KBM-7 (cell line): Measurements from ENCODE around the gene ZNF41.
"Not testable (repeated sequence)": the region's sequence is repeated elsewhere in the genome, so short reads cannot be mapped to it uniquely, and the experiment has no call there.

Experiments used
- DNase-seq: peaks from one replicate; pipeline ENCODE4 v3.0.0-alpha.2; 2015
- in situ Hi-C: fragments of 300-500 bp; cut with MboI; formaldehyde crosslinking; loops from 2 replicates; pipeline ENCODE4 v1.14.3; 2020; ENCODE audit warnings: low sequenced_read_pairs, low pct_unique_long_range_greater_than_20kb, mixed read lengths

The ZNF41 gene

DNA sequence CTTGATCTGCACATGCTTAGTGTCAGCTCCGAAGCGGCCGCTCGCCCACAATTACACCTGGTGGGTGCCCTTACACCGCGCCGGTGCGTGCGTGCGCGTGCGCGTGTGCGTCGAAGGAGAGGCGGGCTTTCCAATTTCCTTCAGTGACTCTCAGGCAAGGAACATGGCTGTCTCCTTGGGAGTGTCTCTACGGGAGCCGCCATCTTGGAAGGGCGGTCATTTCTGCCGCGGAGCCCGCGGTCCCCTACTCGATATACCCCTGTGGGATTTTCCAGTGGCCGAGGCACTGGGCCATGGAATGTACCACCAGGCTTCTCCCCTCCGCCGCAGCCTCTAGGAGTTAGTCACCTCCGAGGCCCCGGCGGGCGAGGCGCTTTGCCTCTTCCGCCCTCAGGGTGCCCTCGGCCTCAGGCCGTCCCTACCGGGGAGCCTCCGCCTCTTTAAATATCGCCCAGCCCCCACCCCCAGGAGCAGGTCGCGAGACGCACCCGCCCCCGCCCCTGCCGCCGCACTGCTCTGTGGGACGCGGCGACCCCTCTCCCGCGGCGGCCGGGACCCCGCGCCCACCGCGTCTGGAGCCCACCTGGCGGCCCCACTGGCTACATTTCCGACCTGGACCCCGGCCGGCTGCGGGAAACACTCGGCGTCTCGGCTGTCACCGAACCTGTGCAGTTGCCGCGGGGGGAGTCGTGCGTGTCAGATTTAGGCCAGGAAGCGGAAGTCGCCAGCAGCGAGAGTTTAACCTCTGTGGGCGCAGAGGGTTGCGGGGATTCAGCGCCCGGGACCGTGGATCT lies at the start of gene ZNF41:
ZNF41 (minus strand) TSS at position 711 of the 794 bp plus-strand sequence. CDS start 15,741 bp downstream, outside the sequence.
- in situ Hi-C loops, result no loop called here
- DNase-seq, result peak; percentile 94

DNA sequence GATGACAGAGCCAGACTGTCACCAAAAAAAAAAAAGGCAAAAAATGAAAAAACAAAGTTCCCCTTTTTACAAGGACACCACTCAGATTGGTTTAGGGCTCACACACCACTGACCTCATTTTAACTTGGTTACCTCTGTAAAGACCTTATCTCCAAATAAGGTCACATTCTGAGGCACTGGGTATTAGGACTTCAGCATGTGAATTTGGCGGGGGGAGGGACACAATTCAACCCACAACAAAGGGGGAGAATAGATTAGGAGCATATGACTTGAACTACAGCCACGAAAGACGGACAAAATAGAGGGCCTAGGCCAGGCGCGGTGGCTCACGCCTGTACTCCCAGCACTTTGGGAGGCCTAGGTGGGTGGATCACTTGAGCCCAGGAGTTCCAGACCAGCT lies 47.0 kb upstream of the ZNF41 start:
- DNase-seq, result peak; percentile 86
- in situ Hi-C loops, result no loop called here

DNA sequence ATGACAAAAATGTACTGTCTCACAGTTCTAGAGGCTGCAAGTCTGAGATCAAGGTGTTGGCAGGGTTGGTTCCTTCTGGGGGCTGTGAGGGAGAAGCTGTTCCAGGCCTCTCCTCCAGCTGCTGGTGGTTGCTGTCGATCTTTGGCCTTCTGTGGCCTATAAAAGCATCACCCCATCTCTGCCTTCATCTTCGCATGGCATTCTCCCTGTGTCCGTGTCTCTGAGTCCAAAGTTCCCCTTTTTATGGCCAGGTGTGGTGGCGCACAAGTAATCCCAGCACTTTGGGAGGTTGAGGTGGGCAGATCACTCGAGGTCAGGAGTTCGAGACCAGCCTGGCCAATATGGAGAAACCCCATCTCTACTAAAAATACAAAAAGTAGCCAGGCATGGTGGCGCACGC lies 46.5 kb upstream of the ZNF41 start:
- in situ Hi-C loops, result no loop called here

DNA sequence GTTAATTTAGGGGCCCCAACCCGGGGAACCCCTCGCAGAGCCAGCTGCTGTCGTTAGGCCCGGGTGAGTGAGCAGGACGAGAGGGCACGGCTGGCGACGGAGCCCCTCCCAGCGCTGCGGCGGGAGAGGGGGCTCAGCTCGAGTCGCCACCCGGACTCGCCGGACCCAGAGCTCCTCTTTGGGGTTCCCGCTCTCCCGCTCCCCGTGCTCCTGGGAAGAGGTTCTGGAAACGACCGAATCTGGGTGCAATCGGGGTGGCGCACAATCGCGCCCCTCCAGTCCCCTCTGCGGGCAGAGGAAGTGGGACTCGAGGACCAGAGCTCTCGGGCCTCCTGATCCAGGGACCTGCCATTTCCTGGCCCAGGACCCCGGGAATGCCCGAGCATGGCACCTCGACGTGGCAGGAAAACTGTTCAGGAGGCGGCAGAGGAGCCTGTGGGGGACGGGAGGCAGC lies 40.7 kb upstream of the ZNF41 start:
- in situ Hi-C loops, result no loop called here
- DNase-seq, result no peak

More for the DNA sequence above, 46.5 kb upstream of the ZNF41 start:
- DNase-seq, result no peak

DNA sequence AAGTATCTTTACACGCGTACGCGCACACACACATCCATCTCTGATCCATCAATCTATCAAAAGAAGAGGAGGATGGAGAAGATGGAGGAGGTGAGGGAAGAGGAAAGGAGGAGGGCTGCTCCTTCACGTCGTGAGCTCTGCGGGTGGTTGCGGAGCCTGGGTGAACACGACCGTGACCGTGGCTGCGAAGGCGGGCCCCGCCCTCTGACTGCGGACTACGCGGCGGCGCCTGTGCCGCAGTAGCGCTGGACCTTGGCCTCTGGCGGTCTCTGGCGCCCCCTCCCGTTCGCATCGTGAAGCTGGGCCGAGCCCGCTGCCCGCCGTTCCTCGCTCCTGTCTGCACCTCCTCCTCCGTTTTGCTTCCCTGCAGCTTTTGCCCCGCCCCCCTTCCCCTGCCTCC lies 40.3 kb upstream of the ZNF41 start:
- in situ Hi-C loops, result no loop called here
- DNase-seq, result peak; percentile 93

DNA sequence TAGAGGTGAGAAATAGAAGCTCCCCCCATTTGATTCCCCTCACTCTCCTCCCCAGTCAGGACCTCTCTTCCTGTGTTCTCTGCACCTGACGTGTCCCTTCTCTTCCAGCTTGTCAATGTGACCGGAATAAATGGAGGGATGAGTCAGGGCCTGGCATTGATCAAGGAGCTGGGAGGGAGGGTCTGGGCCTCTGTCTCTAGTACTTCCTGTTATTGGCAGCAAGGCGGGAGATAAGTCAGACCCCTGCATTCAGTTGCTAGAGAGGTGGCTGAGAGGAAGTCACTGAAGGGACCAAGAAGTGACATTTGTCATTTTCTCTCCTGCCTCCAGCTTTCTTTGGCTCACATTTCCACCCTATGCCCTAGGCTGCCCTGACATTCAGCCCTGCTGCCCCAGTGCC lies 35.1 kb upstream of the ZNF41 start:
- DNase-seq, result peak; percentile 57
- in situ Hi-C loops, result no loop called here

DNA sequence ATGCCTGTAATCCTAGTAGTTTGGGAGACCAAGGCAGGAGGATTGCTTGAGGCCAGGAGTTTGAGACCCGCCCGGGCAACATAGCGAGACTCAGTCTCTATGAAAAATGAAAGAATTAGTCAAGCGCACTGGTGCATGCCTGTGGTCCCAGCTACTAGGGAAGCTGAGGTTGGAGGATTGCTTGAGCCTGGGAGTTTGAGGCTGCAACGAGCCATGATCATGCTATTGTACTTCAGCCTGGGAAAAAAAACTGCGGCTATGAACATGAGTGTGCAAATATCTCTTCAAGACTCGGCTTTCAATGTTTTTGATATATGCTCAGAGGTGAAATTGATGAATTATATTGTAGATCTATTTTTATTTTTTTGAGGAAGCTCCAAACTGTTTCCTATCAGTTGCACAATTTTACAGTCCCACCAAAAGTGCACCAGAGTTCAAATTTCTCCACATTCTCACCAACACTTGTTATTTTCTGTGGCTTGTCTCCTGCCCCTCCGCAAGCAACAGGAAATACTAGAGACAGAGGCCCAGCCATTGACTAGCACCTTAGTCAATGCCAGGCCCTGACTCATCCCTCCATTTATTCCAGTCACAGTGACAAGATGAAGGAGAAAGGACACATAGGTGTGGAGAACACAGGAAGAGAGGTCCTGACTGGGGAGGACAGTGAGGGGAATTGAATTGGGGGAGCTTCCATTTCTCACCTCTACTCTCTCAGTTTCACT lies 33.1 kb upstream of the ZNF41 start:
- in situ Hi-C loops, result no loop called here
- peak; percentile 56 for DNase-seq

DNA sequence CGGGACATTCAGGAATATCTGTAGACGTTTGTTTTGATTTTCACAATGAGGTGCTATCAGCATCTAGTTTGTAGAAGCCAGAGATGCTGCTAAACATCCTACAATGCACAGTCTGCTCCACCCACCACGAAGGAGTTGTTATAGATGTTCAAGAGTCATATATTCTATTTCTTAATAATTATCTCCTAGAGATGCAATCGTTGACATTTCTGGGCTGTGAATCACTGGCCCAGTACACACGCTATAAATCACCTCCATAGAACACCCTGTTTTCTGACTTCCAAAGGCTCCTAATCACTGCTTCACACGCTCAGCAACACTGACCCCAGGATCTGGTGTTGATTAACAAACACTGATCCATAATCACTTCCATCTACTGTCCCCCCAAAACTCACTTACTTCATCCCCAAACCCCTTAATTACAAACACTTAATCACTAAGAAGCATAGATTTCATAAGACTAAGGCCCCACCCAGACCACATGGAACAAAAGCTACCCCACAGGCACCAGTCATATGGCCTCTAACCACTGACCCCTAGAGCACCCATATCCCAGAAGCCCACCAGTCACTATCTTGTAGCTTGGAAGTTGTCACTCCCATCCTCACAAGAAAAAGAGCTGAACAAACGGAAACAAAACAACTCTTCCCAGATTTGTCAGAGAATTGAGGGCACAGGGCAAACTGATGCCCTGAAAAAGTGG lies 31.7 kb upstream of the ZNF41 start:
- no peak for DNase-seq
- in situ Hi-C loops, result no loop called here

DNA sequence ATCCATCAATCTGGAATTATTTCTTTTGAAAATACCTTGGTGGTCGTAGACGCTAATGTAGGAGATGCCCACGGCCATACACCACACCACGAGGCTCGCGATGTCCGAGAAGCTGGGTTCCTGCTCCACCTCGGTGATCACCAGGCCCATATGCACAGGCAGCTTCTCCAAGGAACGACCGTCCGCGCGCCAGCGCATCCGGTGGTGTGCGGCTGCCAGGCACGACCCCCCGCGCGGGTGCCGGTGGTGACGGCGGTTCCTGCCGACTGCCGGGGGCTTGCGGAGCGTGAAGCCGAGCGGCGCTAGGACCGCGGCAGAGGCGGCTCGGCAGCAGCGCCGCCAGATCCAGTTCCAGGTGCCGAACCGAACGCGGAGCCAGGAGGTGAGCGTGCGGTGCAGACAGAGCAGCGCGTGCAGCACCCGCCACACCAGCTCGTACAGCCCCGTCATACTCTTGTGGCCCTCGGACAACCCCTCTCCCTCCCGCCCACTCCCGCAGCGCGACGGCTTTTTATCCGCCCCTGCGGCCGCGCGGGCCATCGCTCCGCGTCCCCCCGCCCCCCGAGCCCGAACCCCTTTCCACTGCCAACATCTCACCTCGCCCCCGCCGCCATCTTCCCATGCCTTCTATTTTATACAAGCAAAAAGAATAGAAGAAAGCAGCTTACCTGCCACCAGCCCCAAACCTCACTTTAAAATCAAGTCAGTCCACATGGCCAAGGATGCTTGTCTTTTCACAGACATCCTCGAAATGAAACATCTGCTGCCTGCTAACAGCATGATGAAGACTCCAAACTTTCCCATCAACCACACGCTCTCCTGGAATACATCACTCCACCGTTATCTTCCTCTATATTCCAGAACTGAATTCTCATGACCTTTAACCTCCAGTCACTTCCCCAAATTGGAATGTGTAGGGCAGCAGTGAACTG lies 30.3 kb upstream of the ZNF41 start:
- DNase-seq, in situ Hi-C loops: not testable (repeated sequence)

DNA sequence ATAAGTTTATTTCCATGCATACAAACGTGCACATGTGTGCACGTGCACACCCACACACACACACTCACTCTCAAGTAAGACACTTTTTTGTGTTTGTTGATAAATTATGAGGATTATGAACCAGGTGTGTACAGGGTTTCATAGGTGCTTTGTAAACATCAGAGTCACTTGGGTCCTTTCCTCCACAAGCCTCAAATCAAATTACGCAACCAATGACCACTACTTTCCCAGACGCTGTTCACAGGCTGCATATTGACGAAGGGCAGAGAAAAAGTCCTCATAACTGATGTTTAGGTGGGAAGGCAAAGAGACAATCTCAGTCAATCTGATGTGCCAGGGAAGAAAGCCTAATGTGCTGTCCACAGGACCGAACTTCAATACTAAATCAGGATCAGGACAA lies 29.4 kb upstream of the ZNF41 start:
- peak; percentile 46 for DNase-seq
- in situ Hi-C loops, result not testable (repeated sequence)

DNA sequence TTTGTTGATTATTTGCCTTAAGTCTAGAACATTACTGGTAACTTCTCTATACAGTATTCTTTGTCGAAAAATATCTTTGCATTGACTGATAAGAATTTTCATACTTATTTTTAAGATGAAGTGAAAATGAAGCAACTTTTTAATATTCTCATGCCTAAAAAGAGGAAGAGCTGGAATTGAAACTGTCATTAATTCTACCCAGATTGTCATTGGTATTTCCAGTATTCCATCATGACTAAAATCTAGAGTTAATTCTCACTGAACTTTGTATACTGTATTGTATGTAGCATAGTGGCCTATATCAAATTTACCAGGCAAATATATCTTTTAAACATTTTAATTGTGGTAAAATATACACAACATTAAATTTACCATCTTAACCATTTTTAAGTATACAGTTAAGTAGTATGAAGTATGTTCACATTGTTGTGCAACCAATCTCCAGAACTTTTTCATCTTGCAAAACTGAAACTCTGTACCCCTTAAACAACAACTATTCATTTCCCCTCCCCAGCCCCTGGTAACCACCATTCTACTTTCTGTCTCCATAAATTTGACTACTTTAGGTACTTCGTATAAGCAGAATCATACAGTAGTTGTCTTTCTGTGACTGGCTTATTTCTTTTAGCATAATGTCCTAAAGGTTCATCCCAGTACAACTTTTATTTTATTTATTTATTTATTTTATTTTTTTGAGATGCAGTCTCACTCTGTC lies 24.3 kb upstream of the ZNF41 start:
- in situ Hi-C loops, result no loop called here
- no peak for DNase-seq

DNA sequence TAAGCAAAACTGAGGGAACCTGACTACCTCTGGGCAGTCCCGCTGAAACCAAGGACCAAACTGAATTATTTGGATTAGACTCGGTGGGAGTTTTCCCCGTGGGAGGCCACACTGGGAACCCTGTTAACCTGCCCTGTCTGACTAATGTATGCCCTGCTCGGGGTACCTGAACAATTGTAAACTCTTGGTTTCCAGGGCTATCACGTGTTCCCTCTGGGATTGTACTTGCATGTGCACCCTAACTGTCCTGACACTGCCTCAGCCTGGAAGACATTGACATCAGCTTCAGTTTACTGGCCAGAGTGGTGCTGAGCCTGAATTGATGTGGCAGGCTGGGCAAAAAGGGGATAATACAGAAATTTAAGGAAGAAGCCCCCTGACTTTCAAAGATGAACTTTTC lies 20.1 kb upstream of the ZNF41 start:
- no peak for DNase-seq
- in situ Hi-C loops, result no loop called here

DNA sequence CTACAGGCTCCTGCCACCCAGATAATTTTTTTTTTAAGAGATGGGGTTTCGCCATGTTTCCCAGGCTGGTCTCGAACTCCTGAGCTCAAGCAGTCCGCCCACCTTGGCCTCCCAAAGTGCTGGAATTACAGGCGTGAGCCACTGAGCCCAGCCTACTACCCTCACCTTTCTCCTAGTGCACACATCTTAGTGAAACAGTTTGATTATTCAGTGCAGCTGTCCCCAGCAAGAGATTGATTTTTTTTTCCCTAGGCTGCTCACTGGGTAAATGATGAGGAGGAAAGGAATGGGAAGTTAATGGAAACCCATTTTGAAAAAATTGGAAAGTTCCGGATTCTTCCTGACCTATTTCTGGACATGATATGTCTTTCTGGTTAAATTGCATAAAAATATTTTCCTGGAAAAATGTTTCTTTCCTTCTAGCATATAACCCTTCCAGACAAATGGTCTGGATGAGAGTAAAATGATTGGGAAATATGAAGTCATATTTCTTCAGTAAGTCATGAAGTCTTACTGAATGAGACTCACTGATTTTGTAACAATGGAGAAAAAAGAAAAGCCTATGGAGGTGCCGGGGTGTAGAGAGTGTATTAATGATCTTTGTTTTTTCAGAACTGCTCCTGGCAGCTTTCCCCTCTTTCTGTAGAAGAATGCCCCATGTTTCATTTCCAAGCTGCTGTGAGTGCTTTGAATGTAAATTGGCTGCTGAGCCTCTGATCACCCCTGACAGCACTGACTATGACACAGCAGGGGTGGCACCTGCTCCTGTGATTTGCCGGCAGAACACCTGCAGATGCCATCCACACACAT lies 19.5 kb upstream of the ZNF41 start:
- in situ Hi-C loops, result no loop called here
- no peak for DNase-seq

DNA sequence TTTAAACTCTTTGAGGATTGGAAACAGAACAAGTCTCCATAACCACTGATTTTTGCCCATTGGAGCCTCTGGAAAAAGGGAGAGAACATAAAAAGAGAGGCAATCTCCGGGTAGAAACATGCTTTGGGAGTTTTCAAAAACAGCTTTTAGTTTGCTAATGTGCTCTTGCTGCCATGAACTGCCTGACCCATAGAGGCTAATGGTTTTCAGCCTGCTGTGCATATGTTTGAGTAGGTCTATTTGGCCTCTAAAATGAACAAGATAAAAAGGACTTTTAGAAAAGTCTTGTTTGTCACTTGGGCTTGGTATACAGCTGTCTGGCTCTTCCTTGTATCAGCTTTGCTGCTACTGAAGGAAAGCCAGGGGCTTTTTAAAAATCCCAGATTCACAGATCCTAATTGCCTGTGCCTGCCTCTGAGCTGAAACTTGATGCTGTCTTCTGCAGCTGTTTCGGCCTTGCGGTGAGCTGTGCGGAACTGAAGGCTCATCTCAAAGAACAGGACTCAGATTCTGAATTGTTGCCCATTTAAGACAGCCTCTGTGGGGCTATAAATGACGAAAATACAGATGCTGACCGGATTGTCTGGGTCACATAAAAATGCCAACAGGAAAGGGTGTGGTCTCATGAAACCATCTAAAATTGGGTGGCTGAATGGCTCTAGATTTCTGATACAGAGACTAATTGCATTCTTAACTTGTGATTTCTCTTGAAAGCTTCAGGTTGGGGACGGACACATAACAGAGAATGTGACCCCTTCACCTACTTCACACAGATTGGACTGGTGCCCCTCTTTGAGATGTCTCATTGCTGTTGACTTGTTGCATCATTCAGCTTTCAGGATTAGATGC lies 18.4 kb upstream of the ZNF41 start:
- peak; percentile 64 for DNase-seq
- in situ Hi-C loops, result no loop called here

DNA sequence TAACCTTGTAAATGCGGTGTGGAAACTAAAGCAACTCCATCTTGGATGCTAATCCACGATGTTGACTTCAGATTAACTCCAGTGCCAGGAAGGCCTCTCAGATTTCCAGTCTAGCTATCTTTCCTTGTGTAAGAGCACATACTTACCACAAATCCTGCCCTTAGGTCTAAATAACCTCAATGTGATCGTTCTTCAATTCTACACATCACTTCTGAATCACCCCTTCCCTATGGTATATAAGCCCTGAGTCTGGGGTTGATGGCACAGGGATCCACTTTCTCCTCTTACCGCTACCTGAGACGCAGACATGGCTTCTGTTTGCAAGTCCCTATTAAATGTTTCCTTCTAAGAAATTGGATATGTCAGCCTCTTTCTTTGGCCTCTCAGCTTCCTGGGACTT lies 17.5 kb upstream of the ZNF41 start:
- in situ Hi-C loops, result no loop called here
- no peak for DNase-seq

DNA sequence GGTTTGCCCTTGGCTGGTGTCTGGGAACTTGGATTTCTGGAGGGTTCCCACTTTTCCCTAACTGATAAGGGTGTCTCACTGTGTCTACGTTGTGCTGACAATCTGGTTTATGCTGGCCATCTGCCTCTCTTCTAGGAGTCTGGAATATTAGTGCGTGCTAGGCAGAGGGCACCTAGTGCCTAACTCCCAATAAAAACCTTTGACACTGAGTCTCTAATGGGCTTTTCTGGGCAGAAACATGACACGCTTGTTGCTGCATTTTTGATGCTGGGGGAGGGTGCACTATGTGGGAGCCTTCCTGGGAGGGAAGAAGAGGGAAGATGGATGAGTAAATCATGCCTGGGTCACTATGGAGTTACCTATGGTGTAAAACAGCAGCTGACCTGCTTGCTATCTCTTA lies 16.3 kb upstream of the ZNF41 start:
- in situ Hi-C loops, result no loop called here
- DNase-seq, result no peak

DNA sequence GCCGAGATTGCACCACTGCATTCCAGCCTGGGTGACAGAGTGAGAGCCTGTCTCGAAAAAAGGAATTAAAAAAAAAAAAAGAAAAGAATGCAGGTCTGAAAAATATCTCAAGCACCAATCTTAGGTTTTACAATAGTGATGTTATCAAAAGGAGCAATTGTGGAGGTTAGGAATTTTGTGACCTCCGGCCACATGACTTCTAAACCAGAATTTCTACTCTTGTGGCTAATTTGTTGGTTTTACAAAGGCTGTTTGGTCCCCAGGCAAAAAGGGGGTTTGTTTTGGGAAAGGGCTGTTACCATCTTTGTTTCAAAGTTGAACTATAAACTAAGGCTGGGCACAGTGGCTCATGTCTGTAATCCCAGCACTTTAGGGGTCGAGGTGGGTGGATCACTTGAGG lies 15.4 kb upstream of the ZNF41 start:
- in situ Hi-C loops, result no loop called here
- DNase-seq, result no peak
